Panc1 (cell line): ENCODE measurements around the gene NF1. TPM values are rescaled to one million over a fixed set of nuclear protein-coding genes. Genes with fewer than 3 reads are reported as not detected.
A peak's percentile ranks its signal among the peaks of the same experiment; 100 is the strongest.
"Not testable (repeated sequence)": the region's sequence is repeated elsewhere in the genome, so short reads cannot be mapped to it uniquely, and the experiment has no call there.

ENCODE experiments used
- ATAC-seq: fragments of 200-7000 bp; cut with Tn5 transposase; 2 replicates; pipeline ENCODE4 v1.9.1; 2020; ENCODE audit warnings: mild to moderate bottlenecking, moderate library complexity
- Bru-seq: library from RNA; stranded (reverse); fragments of 400-500 nt; gene quantifications from one replicate; lab custom pipeline; 2021; lab: Mats Ljungman, UMichigan
- BruChase-seq, 2 experiments: library from RNA; stranded (reverse); fragments of 400-500 nt; gene quantifications; one replicate each; lab custom pipeline; 2021; lab: Mats Ljungman, UMichigan
- BruUV-seq: library from RNA; stranded (reverse); fragments of 400-500 nt; replicated peaks from 2 replicates; lab custom pipeline; 2021; lab: Mats Ljungman, UMichigan
- CTCF ChIA-PET: fragments of 300-600 bp; sonication (Branson Sonifier 250); formaldehyde crosslinking; loops from one replicate; lab custom pipeline; 2022; ENCODE audit warnings: antibody characterized with exemption; lab: Charles Lee
- POLR2A ChIA-PET: fragments of 300-600 bp; sonication (Branson Sonifier 250); formaldehyde crosslinking; loops from one replicate; lab custom pipeline; 2022; ENCODE audit warnings: antibody characterized with exemption; lab: Charles Lee
- DNase-seq: peaks from one replicate; pipeline ENCODE4 v3.0.0-alpha.2; 2010; ENCODE audit warnings: low read depth, low spot score
- H3K27ac ChIP-seq: 2 replicates; pipeline ENCODE4 v1.5.1; 2011; ENCODE audit warnings: mild to moderate bottlenecking, low read length, inconsistent platforms
- H3K27me3 ChIP-seq: fragments of 200-500 bp; sonication (Bioruptor generic); 2 replicates; pipeline ENCODE4 v1.6.0; 2014; ENCODE audit warnings: low read length, inconsistent platforms; ENCODE audit not compliant: control insufficient read depth, insufficient read depth
- H3K36me3 ChIP-seq: fragments of 200-500 bp; sonication (Bioruptor generic); 2 replicates; pipeline ENCODE4 v1.5.1; 2014; ENCODE audit warnings: inconsistent platforms, mild to moderate bottlenecking, low read length, moderate library complexity; ENCODE audit not compliant: control insufficient read depth, insufficient read depth
- H3K4me1 ChIP-seq: 2 replicates; pipeline ENCODE4 v1.5.1; 2011; ENCODE audit warnings: inconsistent platforms, mild to moderate bottlenecking, low read length, moderate library complexity; ENCODE audit not compliant: control insufficient read depth, insufficient read depth
- H3K4me3 ChIP-seq, 2 experiments: 2 replicates each; pipeline ENCODE4 v1.5.1; 2011 to 2012; ENCODE audit warnings: low read depth in 2 of 2, low read length in 2 of 2, mild to moderate bottlenecking in 2 of 2, inconsistent platforms in 1 of 2, moderate library complexity in 1 of 2
- H3K9me3 ChIP-seq: fragments of 200-500 bp; sonication (Bioruptor generic); 2 replicates; pipeline ENCODE4 v1.5.1; 2014; ENCODE audit warnings: low read depth, mild to moderate bottlenecking, inconsistent platforms, low read length, moderate library complexity; ENCODE audit not compliant: control insufficient read depth, insufficient read depth
- POLR2AphosphoS5 ChIP-seq: IDR thresholded peaks from 2 replicates; pipeline ENCODE4 v1.6.1; 2012; ENCODE audit warnings: mild to moderate bottlenecking, low read depth, low read length, moderate library complexity
- SIN3A ChIP-seq: IDR thresholded peaks from 2 replicates; pipeline ENCODE4 v1.6.1; 2012; ENCODE audit warnings: low read depth, mild to moderate bottlenecking, low read length, moderate library complexity, borderline replicate concordance; ENCODE audit not compliant: insufficient read depth
- TCF7L2 ChIP-seq: IDR thresholded peaks from 2 replicates; pipeline ENCODE4 v1.6.1; 2011; ENCODE audit warnings: mild to moderate bottlenecking, low read depth, low read length, inconsistent platforms
- in situ Hi-C: cut with HindIII; loops from 2 replicates; pipeline ENCODE4 v1.10.0; 2016; ENCODE audit warnings: low sequenced_read_pairs, low pct_unique_long_range_greater_than_20kb
- intact Hi-C: fragments of 100-400 bp; cut with micrococcal nuclease; formaldehyde crosslinking; loops from one replicate; pipeline ENCODE4 v1.10.0; 2022; ENCODE audit not compliant: unreplicated experiment
- long read RNA-seq: library from polyadenylated mRNA; unstranded; transcript quantifications from one replicate; pipeline ENCODE4 v2.0.0, GENCODE V29; 2021; ENCODE audit not compliant: unreplicated experiment
- polyA plus RNA-seq: library from polyadenylated mRNA; unstranded; fragments of >200 nt; gene quantifications from one replicate; pipeline ENCODE4 v1.2.1, GENCODE V29; 2012; ENCODE audit warnings: missing spikeins; ENCODE audit not compliant: insufficient read length
- total RNA-seq: library from RNA; stranded (reverse); gene quantifications from one replicate; pipeline ENCODE4 v1.2.1, GENCODE V29; 2021; ENCODE audit not compliant: unreplicated experiment
- TF ChIP-seq, protein P1 (sequence below): fragments of 450-650 bp; IDR thresholded peaks from 2 replicates; pipeline ENCODE4 v1.5.1; 2017; ENCODE audit warnings: mild to moderate bottlenecking
- TF ChIP-seq, protein P2 (sequence below), 2 experiments: IDR thresholded peaks; 2 replicates each; pipeline ENCODE4 v1.6.1; 2011 to 2012; ENCODE audit warnings: low read depth in 2 of 2, control low read depth in 1 of 2, low read length in 1 of 2, mild to moderate bottlenecking in 1 of 2, moderate library complexity in 1 of 2; ENCODE audit not compliant: insufficient read depth in 1 of 2

Gene NF1, protein sequence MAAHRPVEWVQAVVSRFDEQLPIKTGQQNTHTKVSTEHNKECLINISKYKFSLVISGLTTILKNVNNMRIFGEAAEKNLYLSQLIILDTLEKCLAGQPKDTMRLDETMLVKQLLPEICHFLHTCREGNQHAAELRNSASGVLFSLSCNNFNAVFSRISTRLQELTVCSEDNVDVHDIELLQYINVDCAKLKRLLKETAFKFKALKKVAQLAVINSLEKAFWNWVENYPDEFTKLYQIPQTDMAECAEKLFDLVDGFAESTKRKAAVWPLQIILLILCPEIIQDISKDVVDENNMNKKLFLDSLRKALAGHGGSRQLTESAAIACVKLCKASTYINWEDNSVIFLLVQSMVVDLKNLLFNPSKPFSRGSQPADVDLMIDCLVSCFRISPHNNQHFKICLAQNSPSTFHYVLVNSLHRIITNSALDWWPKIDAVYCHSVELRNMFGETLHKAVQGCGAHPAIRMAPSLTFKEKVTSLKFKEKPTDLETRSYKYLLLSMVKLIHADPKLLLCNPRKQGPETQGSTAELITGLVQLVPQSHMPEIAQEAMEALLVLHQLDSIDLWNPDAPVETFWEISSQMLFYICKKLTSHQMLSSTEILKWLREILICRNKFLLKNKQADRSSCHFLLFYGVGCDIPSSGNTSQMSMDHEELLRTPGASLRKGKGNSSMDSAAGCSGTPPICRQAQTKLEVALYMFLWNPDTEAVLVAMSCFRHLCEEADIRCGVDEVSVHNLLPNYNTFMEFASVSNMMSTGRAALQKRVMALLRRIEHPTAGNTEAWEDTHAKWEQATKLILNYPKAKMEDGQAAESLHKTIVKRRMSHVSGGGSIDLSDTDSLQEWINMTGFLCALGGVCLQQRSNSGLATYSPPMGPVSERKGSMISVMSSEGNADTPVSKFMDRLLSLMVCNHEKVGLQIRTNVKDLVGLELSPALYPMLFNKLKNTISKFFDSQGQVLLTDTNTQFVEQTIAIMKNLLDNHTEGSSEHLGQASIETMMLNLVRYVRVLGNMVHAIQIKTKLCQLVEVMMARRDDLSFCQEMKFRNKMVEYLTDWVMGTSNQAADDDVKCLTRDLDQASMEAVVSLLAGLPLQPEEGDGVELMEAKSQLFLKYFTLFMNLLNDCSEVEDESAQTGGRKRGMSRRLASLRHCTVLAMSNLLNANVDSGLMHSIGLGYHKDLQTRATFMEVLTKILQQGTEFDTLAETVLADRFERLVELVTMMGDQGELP (N-terminal part only)
- 82.5 TPM for total RNA-seq
- 21.1 TPM for polyA plus RNA-seq
- percentile 95 among the genes with signal in this experiment for Bru-seq, nascent RNA
- BruChase-seq, experiment 1, labeled RNA remaining after a 2-hour chase = percentile 91 among the genes with signal in this experiment
- BruChase-seq, experiment 2, labeled RNA remaining after a 6-hour chase = percentile 92 among the genes with signal in this experiment
- long read RNA-seq, full-length matches to known transcripts = 1 of 46 reads
- long read RNA-seq, partial matches to known transcripts = 15 of 46 reads
- long read RNA-seq, other reads (novel, unspliced or antisense) = 30 of 46 reads

DNA sequence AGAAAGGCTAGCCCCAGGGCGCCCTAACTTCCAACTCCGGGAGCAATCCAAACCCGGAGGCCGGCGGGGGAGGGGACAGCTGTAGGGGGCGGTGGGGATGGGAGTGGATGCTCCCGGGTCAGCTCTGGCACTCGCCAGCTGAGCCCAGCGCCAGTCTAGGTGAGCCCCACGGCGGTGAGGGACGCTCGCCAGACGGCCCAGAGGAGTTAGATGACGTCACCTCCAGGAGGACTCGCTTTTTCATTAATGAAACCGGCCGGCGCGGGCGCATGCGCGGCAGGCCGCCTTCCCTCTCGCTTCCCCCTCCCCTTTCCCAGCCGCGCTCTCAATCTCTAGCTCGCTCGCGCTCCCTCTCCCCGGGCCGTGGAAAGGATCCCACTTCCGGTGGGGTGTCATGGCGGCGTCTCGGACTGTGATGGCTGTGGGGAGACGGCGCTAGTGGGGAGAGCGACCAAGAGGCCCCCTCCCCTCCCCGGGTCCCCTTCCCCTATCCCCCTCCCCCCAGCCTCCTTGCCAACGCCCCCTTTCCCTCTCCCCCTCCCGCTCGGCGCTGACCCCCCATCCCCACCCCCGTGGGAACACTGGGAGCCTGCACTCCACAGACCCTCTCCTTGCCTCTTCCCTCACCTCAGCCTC, at the start of gene NF1:
Gene NF1 (plus strand): TSS at position 378 of the 636 bp plus-strand sequence. CDS start 333 bp downstream, outside the sequence.
- ATAC-seq (peak; percentile 94), DNase-seq (peak; percentile 50)
- Histone ChIP-seq H3K9me3 (no peaks in the 10 kb centered on the region), H3K27me3 (no peaks in the 10 kb centered on the region), H3K4me1 (peaks cover 19% of the 10 kb centered on the region), H3K36me3 (no peaks in the 10 kb centered on the region), H3K27ac (peak within 1 kb of the TSS; percentile 88), H3K4me3 (peak within 1 kb of the TSS; percentile 64 to 83)
- ChIA-PET POLR2A (interaction anchor here (0.6 to 1.0 kb wide), 2 partner anchors 9 to 120 kb away, joined by 3 read pairs; no protein-coding TSS in a partner anchor), CTCF (interaction anchor here (0.6 kb wide), 1 partner anchor 149 kb away, joined by 5 read pairs; no protein-coding TSS in a partner anchor)
- 0 out of 2 replicates have a peak, but pooled peaks have one; percentile 18 for TF ChIP-seq TCF7L2
- TF ChIP-seq, protein P1, sequence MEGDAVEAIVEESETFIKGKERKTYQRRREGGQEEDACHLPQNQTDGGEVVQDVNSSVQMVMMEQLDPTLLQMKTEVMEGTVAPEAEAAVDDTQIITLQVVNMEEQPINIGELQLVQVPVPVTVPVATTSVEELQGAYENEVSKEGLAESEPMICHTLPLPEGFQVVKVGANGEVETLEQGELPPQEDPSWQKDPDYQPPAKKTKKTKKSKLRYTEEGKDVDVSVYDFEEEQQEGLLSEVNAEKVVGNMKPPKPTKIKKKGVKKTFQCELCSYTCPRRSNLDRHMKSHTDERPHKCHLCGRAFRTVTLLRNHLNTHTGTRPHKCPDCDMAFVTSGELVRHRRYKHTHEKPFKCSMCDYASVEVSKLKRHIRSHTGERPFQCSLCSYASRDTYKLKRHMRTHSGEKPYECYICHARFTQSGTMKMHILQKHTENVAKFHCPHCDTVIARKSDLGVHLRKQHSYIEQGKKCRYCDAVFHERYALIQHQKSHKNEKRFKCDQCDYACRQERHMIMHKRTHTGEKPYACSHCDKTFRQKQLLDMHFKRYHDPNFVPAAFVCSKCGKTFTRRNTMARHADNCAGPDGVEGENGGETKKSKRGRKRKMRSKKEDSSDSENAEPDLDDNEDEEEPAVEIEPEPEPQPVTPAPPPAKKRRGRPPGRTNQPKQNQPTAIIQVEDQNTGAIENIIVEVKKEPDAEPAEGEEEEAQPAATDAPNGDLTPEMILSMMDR = no peak
- TF ChIP-seq POLR2AphosphoS5 = peak; percentile 84
- no peak for TF ChIP-seq SIN3A
- TF ChIP-seq, protein P2, sequence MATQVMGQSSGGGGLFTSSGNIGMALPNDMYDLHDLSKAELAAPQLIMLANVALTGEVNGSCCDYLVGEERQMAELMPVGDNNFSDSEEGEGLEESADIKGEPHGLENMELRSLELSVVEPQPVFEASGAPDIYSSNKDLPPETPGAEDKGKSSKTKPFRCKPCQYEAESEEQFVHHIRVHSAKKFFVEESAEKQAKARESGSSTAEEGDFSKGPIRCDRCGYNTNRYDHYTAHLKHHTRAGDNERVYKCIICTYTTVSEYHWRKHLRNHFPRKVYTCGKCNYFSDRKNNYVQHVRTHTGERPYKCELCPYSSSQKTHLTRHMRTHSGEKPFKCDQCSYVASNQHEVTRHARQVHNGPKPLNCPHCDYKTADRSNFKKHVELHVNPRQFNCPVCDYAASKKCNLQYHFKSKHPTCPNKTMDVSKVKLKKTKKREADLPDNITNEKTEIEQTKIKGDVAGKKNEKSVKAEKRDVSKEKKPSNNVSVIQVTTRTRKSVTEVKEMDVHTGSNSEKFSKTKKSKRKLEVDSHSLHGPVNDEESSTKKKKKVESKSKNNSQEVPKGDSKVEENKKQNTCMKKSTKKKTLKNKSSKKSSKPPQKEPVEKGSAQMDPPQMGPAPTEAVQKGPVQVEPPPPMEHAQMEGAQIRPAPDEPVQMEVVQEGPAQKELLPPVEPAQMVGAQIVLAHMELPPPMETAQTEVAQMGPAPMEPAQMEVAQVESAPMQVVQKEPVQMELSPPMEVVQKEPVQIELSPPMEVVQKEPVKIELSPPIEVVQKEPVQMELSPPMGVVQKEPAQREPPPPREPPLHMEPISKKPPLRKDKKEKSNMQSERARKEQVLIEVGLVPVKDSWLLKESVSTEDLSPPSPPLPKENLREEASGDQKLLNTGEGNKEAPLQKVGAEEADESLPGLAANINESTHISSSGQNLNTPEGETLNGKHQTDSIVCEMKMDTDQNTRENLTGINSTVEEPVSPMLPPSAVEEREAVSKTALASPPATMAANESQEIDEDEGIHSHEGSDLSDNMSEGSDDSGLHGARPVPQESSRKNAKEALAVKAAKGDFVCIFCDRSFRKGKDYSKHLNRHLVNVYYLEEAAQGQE (IDR thresholded peaks at IDR 0.05; ENCODE audit: insufficient read depth in 1 of 2, low read depth in 2 of 2, low read length in 1 of 2) = no peak
- no TSS peak for BruUV-seq
- intact Hi-C loops (no loop called here), in situ Hi-C loops (no loop called here)

DNA sequence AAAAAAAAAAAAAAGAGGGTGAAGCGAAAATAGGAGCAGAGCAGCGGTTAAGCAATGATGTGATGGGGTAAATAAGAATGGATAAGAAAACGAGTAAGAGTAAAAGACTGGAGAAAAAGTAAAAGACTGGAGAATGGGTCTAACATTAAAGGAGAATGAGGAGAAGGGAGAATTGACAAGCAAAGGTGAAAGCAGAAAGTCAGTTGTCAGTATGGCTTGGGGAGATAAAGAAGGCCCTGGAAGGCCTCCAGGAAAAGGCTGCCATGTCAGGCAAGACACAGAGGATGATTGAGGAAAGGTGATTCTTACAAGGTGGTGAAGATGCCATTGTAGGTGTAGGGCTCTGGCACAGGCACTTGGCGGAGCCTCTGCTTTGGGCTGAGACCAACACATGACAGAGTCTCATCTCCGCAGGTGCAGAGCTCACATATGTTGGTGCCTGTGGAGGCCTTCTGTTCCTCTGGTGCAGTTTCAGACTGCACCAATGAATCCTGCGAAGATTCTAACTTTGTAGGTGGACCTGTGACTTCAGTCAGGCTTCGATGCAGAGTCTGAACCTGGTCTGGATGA, 47.8 kb upstream of the NF1 start:
- H3K4me3 ChIP-seq, DNase-seq, CTCF ChIA-PET, intact Hi-C loops, H3K9me3 ChIP-seq, in situ Hi-C loops, BruUV-seq, H3K4me1 ChIP-seq, H3K27me3 ChIP-seq, H3K27ac ChIP-seq, POLR2A ChIA-PET, H3K36me3 ChIP-seq, ATAC-seq: not testable (repeated sequence)
